ENCODE results near the gene SCP2D1. TPM values are rescaled to one million over a fixed set of nuclear protein-coding genes. Genes with fewer than 3 reads are reported as not detected.

SCP2D1 gene
- total RNA-seq, 1 donor from 2014 or later = not detected

GRCh38 chr20:18793625-18794427, 19.8 kb upstream of the SCP2D1 start:
- peaks cover 3% of the 10 kb centered on the region for H3K36me3 Mint-ChIP-seq (ENCODE audit: low read depth)

GRCh38 chr20:18794428-18794787, 19.2 kb upstream of the SCP2D1 start:
- peaks cover 11% of the 10 kb centered on the region for H3K27me3 Mint-ChIP-seq (ENCODE audit: low read depth)
- H3K27ac Mint-ChIP-seq = peak overlapping the region; percentile 83
- peak overlapping the region; percentile 86 for H3K4me3 Mint-ChIP-seq (ENCODE audit: low read depth)
- peaks cover 3% of the 10 kb centered on the region for H3K36me3 Mint-ChIP-seq (ENCODE audit: low read depth)
- peaks cover 10% of the 10 kb centered on the region for H3K4me1 Mint-ChIP-seq (ENCODE audit: low read depth)
- peaks cover 10% of the 10 kb centered on the region for H3K9me3 Mint-ChIP-seq
- no peak for DNase-seq (ENCODE audit: low spot score)
- intact Hi-C loops (cut with micrococcal nuclease) = loop anchor here (5.0 to 10.0 kb wide), 3 partner anchors 207 to 1260 kb away; partner anchors contain the start of genes CFAP61, CRNKL1, DTD1 and ZNF133

More at GRCh38 chr20:18793625-18794427, 19.8 kb upstream of the SCP2D1 start:
- Mint-ChIP-seq H3K9me3 (peaks cover 10% of the 10 kb centered on the region), H3K27me3 (ENCODE audit: low read depth) (peaks cover 11% of the 10 kb centered on the region), H3K27ac (peak overlapping the region; percentile 83), H3K4me3 (ENCODE audit: low read depth) (peak overlapping the region; percentile 86), H3K4me1 (ENCODE audit: low read depth) (peaks cover 10% of the 10 kb centered on the region)
- DNase-seq (ENCODE audit: low spot score) = peak; percentile 78
- intact Hi-C loops (cut with micrococcal nuclease) = loop anchor here (5.0 to 10.0 kb wide), 3 partner anchors 207 to 1261 kb away; partner anchors contain the start of genes CFAP61, CRNKL1, DTD1 and ZNF133

- Mint-ChIP-seq H3K36me3 (ENCODE audit: low read depth) (peaks cover 3% of the 10 kb centered on the region), H3K9me3 (peaks cover 10% of the 10 kb centered on the region), H3K4me1 (ENCODE audit: low read depth) (peaks cover 10% of the 10 kb centered on the region), H3K4me3 (ENCODE audit: low read depth) (peak overlapping the region; percentile 4), H3K27me3 (ENCODE audit: low read depth) (peaks cover 10% of the 10 kb centered on the region), H3K27ac (no peak overlapping the region)
- no peak for DNase-seq (ENCODE audit: low spot score)
- intact Hi-C loops (cut with micrococcal nuclease) = loop anchor here (10.0 kb wide), 2 partner anchors 511 to 1259 kb away; partner anchors contain the start of genes CFAP61, CRNKL1 and ZNF133
These were observed 18.2 kb upstream of the SCP2D1 start for GRCh38 chr20:18795366-18795765.

DNA sequence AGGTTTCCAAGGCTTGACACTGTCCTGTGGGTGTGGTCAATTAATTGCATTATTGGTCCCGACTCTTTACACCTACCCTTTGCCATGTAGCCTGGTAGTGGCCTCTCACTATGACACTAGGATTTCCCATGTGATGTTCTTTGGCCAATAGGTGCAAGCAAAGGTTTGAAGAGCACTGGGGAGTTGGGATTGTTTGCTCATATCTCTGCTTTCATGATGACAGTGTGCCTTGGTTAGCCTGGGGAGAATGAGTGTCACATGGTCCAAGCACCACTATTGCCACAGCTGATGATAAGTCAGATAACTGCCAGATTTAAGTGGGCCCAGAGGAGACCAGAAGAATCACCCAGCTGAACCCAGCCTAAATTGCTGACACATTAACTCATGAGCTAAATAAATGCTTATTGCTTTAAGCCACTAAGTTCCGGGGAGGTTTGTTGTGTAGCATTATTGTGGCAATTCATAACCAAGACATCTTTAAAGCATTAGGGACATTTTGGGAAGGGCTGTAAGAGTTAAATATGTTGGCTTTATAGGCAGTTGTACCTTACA, 17.2 kb upstream of the SCP2D1 start:
- peaks cover 10% of the 10 kb centered on the region for H3K9me3 Mint-ChIP-seq
- peak overlapping the region; percentile 12 for H3K27ac Mint-ChIP-seq
- peaks cover 3% of the 10 kb centered on the region for H3K36me3 Mint-ChIP-seq (ENCODE audit: low read depth)
- H3K27me3 Mint-ChIP-seq (ENCODE audit: low read depth) = peaks cover 4% of the 10 kb centered on the region
- intact Hi-C loops (cut with micrococcal nuclease) = loop anchor here (10.0 kb wide), 2 partner anchors 512 to 1258 kb away; partner anchors contain the start of genes CFAP61, CRNKL1 and ZNF133
- DNase-seq (ENCODE audit: low spot score) = no peak
- H3K4me1 Mint-ChIP-seq (ENCODE audit: low read depth) = peaks cover 10% of the 10 kb centered on the region
- no peak overlapping the region for H3K4me3 Mint-ChIP-seq (ENCODE audit: low read depth)

DNA sequence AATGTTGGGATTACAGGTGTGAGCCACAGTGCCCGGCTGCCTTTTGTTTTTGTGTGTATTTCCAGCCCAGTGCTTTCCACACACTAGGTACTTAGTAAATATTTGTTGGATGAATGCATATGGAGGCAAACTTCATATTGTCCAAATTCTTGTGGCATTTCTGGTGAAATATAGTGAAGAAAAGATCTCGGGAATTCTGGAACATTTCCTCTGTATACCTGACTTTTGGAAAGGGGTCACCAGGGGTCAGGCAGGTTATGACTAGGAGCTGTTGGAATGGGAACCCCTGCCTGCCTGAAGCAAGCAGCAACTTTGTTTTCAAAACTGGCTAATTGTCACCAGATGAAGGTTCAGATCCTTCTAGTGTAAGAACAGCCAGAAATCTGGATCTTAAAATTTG, 12.1 kb upstream of the SCP2D1 start:
- Mint-ChIP-seq H3K27ac (no peak overlapping the region), H3K36me3 (ENCODE audit: low read depth) (peaks cover under 1% of the 10 kb centered on the region), H3K4me1 (ENCODE audit: low read depth) (peaks cover under 1% of the 10 kb centered on the region), H3K27me3 (ENCODE audit: low read depth) (peaks cover 2% of the 10 kb centered on the region), H3K9me3 (peaks cover 2% of the 10 kb centered on the region), H3K4me3 (ENCODE audit: low read depth) (no peak overlapping the region)
- no peak for DNase-seq (ENCODE audit: low spot score)
- intact Hi-C loops (cut with micrococcal nuclease) = no loop called here

DNA sequence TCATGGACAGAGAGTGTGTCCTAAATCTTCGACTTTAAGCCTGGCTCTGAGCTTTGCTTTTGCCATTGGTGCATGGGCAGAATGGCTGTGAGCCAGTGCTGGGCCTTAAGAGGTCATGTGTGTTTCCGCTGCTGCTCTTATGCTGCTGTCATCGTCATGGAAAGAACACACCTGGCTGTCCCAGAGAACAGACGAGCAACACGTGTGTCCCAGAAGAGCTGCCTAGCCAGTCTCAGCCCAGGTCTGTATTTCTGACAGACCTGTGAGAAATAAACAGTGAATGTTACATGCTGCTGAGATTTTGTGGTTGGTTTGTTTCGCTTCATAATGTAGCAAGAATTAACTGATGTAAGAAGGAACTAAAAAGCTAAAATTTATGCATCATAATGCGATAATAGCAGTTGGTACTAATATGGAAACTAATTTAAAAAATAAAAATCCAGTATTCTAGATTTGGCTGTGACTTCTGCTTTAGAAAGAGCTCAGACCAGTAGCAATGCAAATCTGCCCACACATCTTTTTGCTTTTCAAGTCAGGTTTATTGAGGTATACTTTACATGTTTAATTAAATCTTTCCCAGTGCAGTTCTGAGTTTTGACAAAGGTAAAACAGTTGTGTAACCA, 11.5 kb upstream of the SCP2D1 start:
- no peak overlapping the region for H3K4me3 Mint-ChIP-seq (ENCODE audit: low read depth)
- no peak overlapping the region for H3K27ac Mint-ChIP-seq
- H3K27me3 Mint-ChIP-seq (ENCODE audit: low read depth) = peaks cover 2% of the 10 kb centered on the region
- H3K36me3 Mint-ChIP-seq (ENCODE audit: low read depth) = no peaks in the 10 kb centered on the region
- H3K4me1 Mint-ChIP-seq (ENCODE audit: low read depth) = no peaks in the 10 kb centered on the region
- intact Hi-C loops (cut with micrococcal nuclease) = no loop called here
- no peak for DNase-seq (ENCODE audit: low spot score)
- H3K9me3 Mint-ChIP-seq = no peaks in the 10 kb centered on the region

GRCh38 chr20:18805881-18806280, 7.7 kb upstream of the SCP2D1 start:
- intact Hi-C loops (cut with micrococcal nuclease) = no loop called here
- H3K36me3 Mint-ChIP-seq (ENCODE audit: low read depth) = no peaks in the 10 kb centered on the region

GRCh38 chr20:18808712-18809111, 4.9 kb upstream of the SCP2D1 start:
- H3K27me3 Mint-ChIP-seq (ENCODE audit: low read depth) = no peaks in the 10 kb centered on the region
- DNase-seq (ENCODE audit: low spot score) = no peak
- no peaks in the 10 kb centered on the region for H3K4me1 Mint-ChIP-seq (ENCODE audit: low read depth)
- H3K36me3 Mint-ChIP-seq (ENCODE audit: low read depth) = no peaks in the 10 kb centered on the region
- H3K27ac Mint-ChIP-seq = no peak overlapping the region
- no peak overlapping the region for H3K4me3 Mint-ChIP-seq (ENCODE audit: low read depth)
- intact Hi-C loops (cut with micrococcal nuclease) = no loop called here
- H3K9me3 Mint-ChIP-seq = no peaks in the 10 kb centered on the region

More at GRCh38 chr20:18805881-18806280, 7.7 kb upstream of the SCP2D1 start:
- H3K9me3 Mint-ChIP-seq = no peaks in the 10 kb centered on the region
- DNase-seq (ENCODE audit: low spot score) = no peak
- H3K27me3 Mint-ChIP-seq (ENCODE audit: low read depth) = no peaks in the 10 kb centered on the region
- H3K4me3 Mint-ChIP-seq (ENCODE audit: low read depth) = no peak overlapping the region
- no peak overlapping the region for H3K27ac Mint-ChIP-seq
- H3K4me1 Mint-ChIP-seq (ENCODE audit: low read depth) = no peaks in the 10 kb centered on the region

- Mint-ChIP-seq H3K4me3 (ENCODE audit: low read depth) (no peak overlapping the region), H3K27me3 (ENCODE audit: low read depth) (no peaks in the 10 kb centered on the region), H3K36me3 (ENCODE audit: low read depth) (no peaks in the 10 kb centered on the region), H3K27ac (no peak overlapping the region), H3K9me3 (no peaks in the 10 kb centered on the region), H3K4me1 (ENCODE audit: low read depth) (no peaks in the 10 kb centered on the region)
- intact Hi-C loops (cut with micrococcal nuclease) = no loop called here
- DNase-seq (ENCODE audit: low spot score) = no peak
These were observed 2.4 kb upstream of the SCP2D1 start for GRCh38 chr20:18811186-18811585.

- Mint-ChIP-seq H3K27ac (no peak overlapping the region), H3K36me3 (ENCODE audit: low read depth) (no peaks in the 10 kb centered on the region), H3K4me3 (ENCODE audit: low read depth) (no peak overlapping the region), H3K9me3 (no peaks in the 10 kb centered on the region), H3K4me1 (ENCODE audit: low read depth) (no peaks in the 10 kb centered on the region), H3K27me3 (ENCODE audit: low read depth) (no peaks in the 10 kb centered on the region)
- intact Hi-C loops (cut with micrococcal nuclease) = no loop called here
- DNase-seq (ENCODE audit: low spot score) = no peak
These were observed 1.7 kb upstream of the SCP2D1 start for GRCh38 chr20:18811904-18812303.

GRCh38 chr20:18815194-18815942, 1.8 kb downstream of the SCP2D1 start:
- intact Hi-C loops (cut with micrococcal nuclease) = no loop called here
- Mint-ChIP-seq H3K36me3 (ENCODE audit: low read depth) (no peaks in the 10 kb centered on the region), H3K4me3 (ENCODE audit: low read depth) (no peak overlapping the region), H3K27ac (no peak overlapping the region), H3K9me3 (no peaks in the 10 kb centered on the region), H3K4me1 (ENCODE audit: low read depth) (no peaks in the 10 kb centered on the region), H3K27me3 (ENCODE audit: low read depth) (no peaks in the 10 kb centered on the region)
- no peak for DNase-seq (ENCODE audit: low spot score)

GRCh38 chr20:18822832-18823231, 9.2 kb downstream of the SCP2D1 start:
- Mint-ChIP-seq H3K36me3 (ENCODE audit: low read depth) (no peaks in the 10 kb centered on the region), H3K4me1 (ENCODE audit: low read depth) (no peaks in the 10 kb centered on the region), H3K27ac (no peak overlapping the region), H3K27me3 (ENCODE audit: low read depth) (no peaks in the 10 kb centered on the region), H3K4me3 (ENCODE audit: low read depth) (no peak overlapping the region), H3K9me3 (no peaks in the 10 kb centered on the region)
- DNase-seq (ENCODE audit: low spot score) = no peak
- intact Hi-C loops (cut with micrococcal nuclease) = no loop called here
